GM21367 (cell line): Measurements from ENCODE around the gene CAPN14.
A peak's percentile ranks its signal among the peaks of the same experiment; 100 is the strongest.

Source experiments
- ATAC-seq: cut with Tn5 transposase; IDR thresholded peaks from one replicate; pipeline ENCODE4 v1.9.1; 2021; ENCODE audit not compliant: unreplicated experiment

The CAPN14 gene

GRCh38 chr2:31147645-31148044 lies 69.7 kb downstream of the CAPN14 start:
- ATAC-seq, result no peak

- ATAC-seq, result no peak
Measured at GRCh38 chr2:31142110-31142509, 75.2 kb downstream of the CAPN14 start.

GRCh38 chr2:31141443-31142085 lies 75.8 kb downstream of the CAPN14 start:
- ATAC-seq, result no peak

- ATAC-seq, result no peak
Measured at GRCh38 chr2:31140151-31140550, 77.2 kb downstream of the CAPN14 start.

- ATAC-seq, result no peak
Measured at GRCh38 chr2:31139671-31140070, 77.6 kb downstream of the CAPN14 start.

GRCh38 chr2:31138037-31138962 lies 79.0 kb downstream of the CAPN14 start, which contains the start of gene GALNT14:
TSS of gene GALNT14 (minus strand) at chr2:31138440. CDS start at chr2:31138086, 354 bp downstream.
- ATAC-seq, result peak; percentile 62

- ATAC-seq, result no peak
Measured at GRCh38 chr2:31137211-31138036, 79.9 kb downstream of the CAPN14 start.

- no peak for ATAC-seq
Measured at GRCh38 chr2:31136732-31137131, 80.6 kb downstream of the CAPN14 start.

GRCh38 chr2:31136000-31136399 lies 81.3 kb downstream of the CAPN14 start:
- no peak for ATAC-seq

- no peak for ATAC-seq
Measured at GRCh38 chr2:31134480-31134879, 82.8 kb downstream of the CAPN14 start.

GRCh38 chr2:31132786-31133185 lies 84.5 kb downstream of the CAPN14 start:
- ATAC-seq, result no peak

GRCh38 chr2:31131871-31132270 lies 85.4 kb downstream of the CAPN14 start:
- ATAC-seq, result no peak

- no peak for ATAC-seq
Measured at GRCh38 chr2:31129375-31130171, 87.7 kb downstream of the CAPN14 start.

GRCh38 chr2:31127931-31128330 lies 89.4 kb downstream of the CAPN14 start:
- no peak for ATAC-seq

- no peak for ATAC-seq
Measured at GRCh38 chr2:31125918-31126695, 91.2 kb downstream of the CAPN14 start.

- ATAC-seq, result no peak
Measured at GRCh38 chr2:31124904-31125303, 92.4 kb downstream of the CAPN14 start.
